Measurements from ENCODE around the gene GSAP.

The GSAP gene

GRCh38 chr7:77269360-77270093 is 146.6 kb downstream of the GSAP start:
- Histone ChIP-seq H3K79me2 (ENCODE audit: control insufficient read depth, insufficient read depth, low read length, unreplicated experiment) (no peaks in the 10 kb centered on the region), H3K4me3 (ENCODE audit: low read depth, low read length) (no peak overlapping the region), H3K4me1 (ENCODE audit: control insufficient read depth, insufficient read depth, low read length, unreplicated experiment) (no peaks in the 10 kb centered on the region), H3K27me3 (ENCODE audit: insufficient read depth, low read length) (no peaks in the 10 kb centered on the region), H3K36me3 (ENCODE audit: insufficient read depth, low read length) (no peaks in the 10 kb centered on the region), H3K27ac (ENCODE audit: low read depth, low read length) (no peak overlapping the region), H2AFZ (ENCODE audit: low read length, unreplicated experiment) (no peak overlapping the region)

- Histone ChIP-seq H3K27me3 (ENCODE audit: insufficient read depth, low read length) (no peaks in the 10 kb centered on the region), H3K4me1 (ENCODE audit: control insufficient read depth, insufficient read depth, low read length, unreplicated experiment) (no peaks in the 10 kb centered on the region), H3K36me3 (ENCODE audit: insufficient read depth, low read length) (no peaks in the 10 kb centered on the region), H3K27ac (ENCODE audit: low read depth, low read length) (no peak overlapping the region), H3K79me2 (ENCODE audit: control insufficient read depth, insufficient read depth, low read length, unreplicated experiment) (no peaks in the 10 kb centered on the region), H3K4me3 (ENCODE audit: low read depth, low read length) (no peak overlapping the region), H2AFZ (ENCODE audit: low read length, unreplicated experiment) (no peak overlapping the region)
Measured at GRCh38 chr7:77266291-77266794, 149.8 kb downstream of the GSAP start.

GRCh38 chr7:77265666-77266065 is 150.5 kb downstream of the GSAP start:
- H3K4me3 ChIP-seq (ENCODE audit: low read depth, low read length): no peak overlapping the region
- H3K36me3 ChIP-seq (ENCODE audit: insufficient read depth, low read length): no peaks in the 10 kb centered on the region
- H3K27ac ChIP-seq (ENCODE audit: low read depth, low read length): no peak overlapping the region
- H2AFZ ChIP-seq (ENCODE audit: low read length, unreplicated experiment): no peak overlapping the region
- H3K27me3 ChIP-seq (ENCODE audit: insufficient read depth, low read length): no peaks in the 10 kb centered on the region
- H3K4me1 ChIP-seq (ENCODE audit: control insufficient read depth, insufficient read depth, low read length, unreplicated experiment): no peaks in the 10 kb centered on the region
- no peaks in the 10 kb centered on the region for H3K79me2 ChIP-seq (ENCODE audit: control insufficient read depth, insufficient read depth, low read length, unreplicated experiment)

GRCh38 chr7:77262316-77262715 is 153.8 kb downstream of the GSAP start:
- no peak overlapping the region for H3K27ac ChIP-seq (ENCODE audit: low read depth, low read length)
- H3K4me1 ChIP-seq (ENCODE audit: control insufficient read depth, insufficient read depth, low read length, unreplicated experiment): no peaks in the 10 kb centered on the region

More at GRCh38 chr7:77262316-77262715, 153.8 kb downstream of the GSAP start:
- Histone ChIP-seq H3K4me3 (ENCODE audit: low read depth, low read length) (no peak overlapping the region), H3K79me2 (ENCODE audit: control insufficient read depth, insufficient read depth, low read length, unreplicated experiment) (no peaks in the 10 kb centered on the region), H3K36me3 (ENCODE audit: insufficient read depth, low read length) (no peaks in the 10 kb centered on the region), H3K27me3 (ENCODE audit: insufficient read depth, low read length) (no peaks in the 10 kb centered on the region), H2AFZ (ENCODE audit: low read length, unreplicated experiment) (no peak overlapping the region)
